Thoracic aorta (tissue), 2 donors: ENCODE measurements around the gene DTD1. TPM values are rescaled to one million over a fixed set of nuclear protein-coding genes. Genes with fewer than 3 reads are reported as not detected.

Source experiments
- ATAC-seq: fragments of 150-250 bp; one replicate; pipeline ENCODE4 v1.8.0; 2017; ENCODE audit warnings: low read depth; ENCODE audit not compliant: insufficient number of reproducible peaks, low FRiP score
- DNase-seq: peaks from one replicate; pipeline ENCODE4 v3.0.0-alpha.2; 2020; ENCODE audit warnings: low spot score
- H3K27ac ChIP-seq, 2 donors: fragments of 200-600 bp; sonication (generic); 1 replicate in 1 of 2; 2 replicates in 1 of 2; pipeline ENCODE4 v1.5.1; 2016; ENCODE audit warnings: mild to moderate bottlenecking in 2 of 2, moderate library complexity in 2 of 2
- H3K27me3 ChIP-seq: fragments of 200-600 bp; sonication (generic); replicated peaks from 2 replicates; pipeline ENCODE4 v1.6.0; 2016; ENCODE audit warnings: mild to moderate bottlenecking; ENCODE audit not compliant: insufficient read depth
- H3K36me3 ChIP-seq: fragments of 200-600 bp; sonication (generic); one replicate; pipeline ENCODE4 v1.5.1; 2016
- H3K4me1 ChIP-seq, 2 donors: fragments of 200-600 bp; sonication (generic); 1 replicate in 1 of 2; 2 replicates in 1 of 2; pipeline versions ENCODE4 v1.5.1 to v1.6.0; 2016; ENCODE audit warnings: low read depth in 2 of 2, mild to moderate bottlenecking in 1 of 2; ENCODE audit not compliant: control insufficient read depth in 1 of 2
- H3K4me3 ChIP-seq: fragments of 200-600 bp; sonication (generic); 2 replicates; pipeline ENCODE4 v1.5.1; 2016; ENCODE audit warnings: mild to moderate bottlenecking
- H3K9me3 ChIP-seq: fragments of 200-600 bp; sonication (generic); 2 replicates; pipeline ENCODE4 v1.5.1; 2016
- total RNA-seq, 2 donors: library from RNA; depleted of rRNA; stranded (reverse); fragments of >200 nt; gene quantifications; one replicate each; pipeline versions ENCODE4 v1.1.0 to v1.2.3, GENCODE V29; 2016
- TF ChIP-seq, protein P1 (sequence below): fragments of 200-600 bp; sonication (generic); IDR thresholded peaks from one replicate; pipeline ENCODE4 v1.5.1; 2019; ENCODE audit warnings: antibody characterized with exemption

The DTD1 gene
- total RNA-seq, 2 donors from 2014 or later: 29.6 to 36.9 TPM

GRCh38 chr20:18588574-18588933, 700 bp downstream of the DTD1 start:
- no peaks in the 10 kb centered on the region for H3K36me3 ChIP-seq
- no peaks in the 10 kb centered on the region for H3K27me3 ChIP-seq
- no peak for ATAC-seq
- DNase-seq: no peak
- peak overlapping the region; percentile 94 for H3K4me3 ChIP-seq
- TF ChIP-seq, protein P1, sequence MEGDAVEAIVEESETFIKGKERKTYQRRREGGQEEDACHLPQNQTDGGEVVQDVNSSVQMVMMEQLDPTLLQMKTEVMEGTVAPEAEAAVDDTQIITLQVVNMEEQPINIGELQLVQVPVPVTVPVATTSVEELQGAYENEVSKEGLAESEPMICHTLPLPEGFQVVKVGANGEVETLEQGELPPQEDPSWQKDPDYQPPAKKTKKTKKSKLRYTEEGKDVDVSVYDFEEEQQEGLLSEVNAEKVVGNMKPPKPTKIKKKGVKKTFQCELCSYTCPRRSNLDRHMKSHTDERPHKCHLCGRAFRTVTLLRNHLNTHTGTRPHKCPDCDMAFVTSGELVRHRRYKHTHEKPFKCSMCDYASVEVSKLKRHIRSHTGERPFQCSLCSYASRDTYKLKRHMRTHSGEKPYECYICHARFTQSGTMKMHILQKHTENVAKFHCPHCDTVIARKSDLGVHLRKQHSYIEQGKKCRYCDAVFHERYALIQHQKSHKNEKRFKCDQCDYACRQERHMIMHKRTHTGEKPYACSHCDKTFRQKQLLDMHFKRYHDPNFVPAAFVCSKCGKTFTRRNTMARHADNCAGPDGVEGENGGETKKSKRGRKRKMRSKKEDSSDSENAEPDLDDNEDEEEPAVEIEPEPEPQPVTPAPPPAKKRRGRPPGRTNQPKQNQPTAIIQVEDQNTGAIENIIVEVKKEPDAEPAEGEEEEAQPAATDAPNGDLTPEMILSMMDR: no peak
- H3K4me1 ChIP-seq: peaks cover 9 to 17% of the 10 kb centered on the region in 2 donors
- no peaks in the 10 kb centered on the region for H3K9me3 ChIP-seq
- peak overlapping the region; percentile 65 to 76 for H3K27ac ChIP-seq

DNA sequence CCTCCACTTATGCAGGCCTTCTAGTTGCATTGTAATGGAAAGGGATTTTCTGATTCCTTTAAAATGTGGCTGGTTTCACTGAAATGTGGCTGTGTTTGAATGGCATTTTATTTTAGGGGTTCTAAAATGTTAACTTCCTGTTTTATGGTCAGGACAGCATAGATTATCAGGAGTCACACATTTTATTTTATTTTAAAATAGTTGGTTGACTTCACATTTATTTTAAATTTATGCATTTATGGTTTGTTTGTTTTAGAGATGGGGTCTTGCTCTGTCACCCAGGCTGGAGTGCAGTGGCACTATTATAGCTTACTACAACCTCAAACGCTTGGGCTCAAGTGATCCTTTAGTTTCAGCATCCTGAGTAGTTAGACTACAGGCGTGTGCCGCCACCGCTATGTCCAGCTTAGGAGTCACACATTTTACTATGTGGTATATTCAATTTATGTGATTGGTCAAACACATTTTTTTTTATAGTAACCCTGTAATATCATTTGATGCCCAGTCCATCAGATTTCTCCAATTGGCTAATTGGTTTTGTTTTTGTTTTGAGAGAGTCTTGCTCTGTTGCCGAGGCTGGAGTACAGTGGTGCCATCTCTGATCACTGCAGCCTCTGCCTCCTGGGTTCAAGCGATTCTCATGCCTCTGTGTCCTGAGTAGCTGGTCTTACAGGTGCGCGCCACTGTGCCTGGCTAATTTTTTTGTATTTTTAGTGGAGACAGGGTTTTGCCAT, 2.3 kb downstream of the DTD1 start:
- H3K27ac ChIP-seq: no peak overlapping the region
- peaks cover 9 to 17% of the 10 kb centered on the region in 2 donors for H3K4me1 ChIP-seq
- TF ChIP-seq, protein P1: no peak
- no peak for DNase-seq
- ATAC-seq: no peak
- H3K9me3 ChIP-seq: no peaks in the 10 kb centered on the region
- H3K36me3 ChIP-seq: peaks cover 7% of the 10 kb centered on the region
- no peak overlapping the region for H3K4me3 ChIP-seq
- H3K27me3 ChIP-seq: no peaks in the 10 kb centered on the region

DNA sequence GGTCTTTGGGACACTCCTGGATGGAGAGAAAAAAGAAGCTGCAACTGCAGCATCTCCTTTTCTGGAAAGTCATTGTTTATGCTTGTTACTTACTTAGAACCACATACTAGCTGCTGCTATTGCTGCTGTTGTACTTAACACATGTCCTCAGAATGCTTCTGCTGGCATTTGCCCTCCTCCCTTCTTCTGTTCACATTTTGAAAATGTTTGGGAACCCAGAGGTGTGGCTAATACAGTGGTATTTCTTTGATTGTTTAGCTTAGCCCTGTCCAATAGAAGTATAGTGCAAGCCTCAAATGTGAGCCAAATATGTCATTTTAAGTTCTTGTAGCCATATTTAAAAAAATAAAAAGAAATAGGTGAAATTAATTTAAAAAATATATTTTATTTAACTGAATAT, 8.4 kb downstream of the DTD1 start:
- no peak overlapping the region for H3K4me3 ChIP-seq
- ATAC-seq (no peak), DNase-seq (no peak)
- H3K4me1 ChIP-seq: no peaks in the 10 kb centered on the region
- H3K9me3 ChIP-seq: no peaks in the 10 kb centered on the region
- TF ChIP-seq, protein P1: no peak
- no peak overlapping the region for H3K27ac ChIP-seq
- H3K36me3 ChIP-seq: peaks cover 18% of the 10 kb centered on the region
- H3K27me3 ChIP-seq: no peaks in the 10 kb centered on the region

DNA sequence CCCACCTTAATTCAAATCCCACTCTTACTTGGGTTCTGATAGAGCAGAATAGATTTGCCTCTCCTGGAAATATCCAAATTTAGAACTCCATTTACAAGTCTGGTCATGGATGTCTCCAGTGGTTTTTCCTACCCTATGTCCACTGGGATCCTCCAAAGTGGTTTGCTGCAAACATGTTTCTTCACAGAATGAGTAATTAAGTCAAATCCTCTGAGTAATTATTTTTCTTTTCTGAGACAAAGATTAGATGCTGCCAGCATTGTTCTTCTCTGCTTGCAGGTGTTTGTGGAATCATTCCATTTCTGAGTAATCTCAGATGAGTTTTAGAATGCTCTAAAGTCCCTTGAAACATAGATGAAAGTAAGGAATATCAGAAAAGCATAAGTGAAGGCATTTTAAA, 21.9 kb downstream of the DTD1 start:
- Histone ChIP-seq H3K27ac (no peak overlapping the region), H3K4me1 (peaks cover 0 to 5% of the 10 kb centered on the region in 2 donors), H3K9me3 (no peaks in the 10 kb centered on the region), H3K36me3 (peaks cover 8% of the 10 kb centered on the region), H3K27me3 (no peaks in the 10 kb centered on the region), H3K4me3 (no peak overlapping the region)
- DNase-seq: no peak
- ATAC-seq: no peak
- TF ChIP-seq, protein P1: no peak

- Histone ChIP-seq H3K36me3 (peaks cover 8% of the 10 kb centered on the region), H3K27me3 (no peaks in the 10 kb centered on the region), H3K27ac (no peak overlapping the region), H3K4me1 (peaks cover 0 to 21% of the 10 kb centered on the region in 2 donors), H3K9me3 (no peaks in the 10 kb centered on the region), H3K4me3 (no peak overlapping the region)
- no peak for ATAC-seq
- TF ChIP-seq, protein P1: no peak
- no peak for DNase-seq
Observed at GRCh38 chr20:18611492-18611891, 23.6 kb downstream of the DTD1 start.
